Measurements from ENCODE around the gene AGBL4.

The AGBL4 gene

DNA sequence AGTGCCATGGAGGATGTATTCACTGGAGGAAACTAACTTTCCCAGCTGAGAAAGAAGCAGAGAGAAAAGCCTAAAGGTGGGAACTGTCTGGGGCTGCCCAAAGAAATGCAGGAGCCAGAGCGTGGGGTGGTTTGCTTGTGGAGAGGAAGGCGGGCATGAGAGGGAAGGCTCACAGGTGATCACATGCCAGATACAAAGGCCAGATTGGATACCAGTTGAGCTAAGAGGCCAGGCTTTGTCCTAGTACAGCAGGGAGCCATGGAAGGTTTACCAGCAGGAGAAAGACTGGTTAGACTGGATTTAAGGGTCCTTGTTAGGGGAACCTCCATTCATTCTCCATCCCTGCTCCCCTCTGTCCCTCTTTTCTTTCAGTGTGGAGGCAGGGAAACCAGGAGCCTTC, 1313.4 kb downstream of the AGBL4 start:
- no peak for DNase-seq

DNA sequence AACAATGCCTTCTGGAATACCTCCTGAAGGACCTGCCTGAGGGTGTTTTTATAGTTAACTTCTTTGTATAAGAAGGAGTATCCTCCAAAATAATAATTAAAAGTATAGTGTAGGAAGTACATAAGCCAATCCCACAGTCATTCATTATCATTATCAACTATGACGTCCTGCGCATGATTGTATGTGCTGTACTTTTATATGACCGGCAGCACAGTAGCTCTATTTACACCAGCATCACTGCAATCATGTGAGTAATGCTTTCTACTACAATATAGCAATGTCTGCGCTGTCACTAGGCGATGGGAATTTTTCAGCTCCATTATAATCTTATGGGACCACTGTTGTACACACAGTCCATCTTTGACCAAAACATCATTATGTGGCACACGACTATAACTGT, 1319.0 kb downstream of the AGBL4 start:
- no peak for DNase-seq

DNA sequence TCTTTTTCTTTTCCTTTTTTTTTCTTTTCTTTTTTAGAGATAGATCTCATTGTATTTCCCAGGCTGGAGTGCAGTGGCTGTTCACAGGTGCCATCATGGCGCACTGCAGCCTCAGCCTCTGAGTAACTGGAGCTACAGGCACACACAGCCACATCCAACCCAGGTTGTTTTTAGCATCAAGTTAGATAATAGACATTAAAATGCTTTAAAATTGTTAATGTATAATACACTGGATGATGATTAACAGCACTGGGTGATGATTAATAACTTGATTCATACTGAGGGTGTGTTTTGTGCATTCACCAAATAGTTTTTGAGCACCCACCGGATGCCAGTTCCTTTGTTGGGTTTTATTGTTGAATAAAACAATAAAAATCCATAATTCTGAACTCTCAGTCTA, 1322.3 kb downstream of the AGBL4 start:
- DNase-seq = no peak

DNA sequence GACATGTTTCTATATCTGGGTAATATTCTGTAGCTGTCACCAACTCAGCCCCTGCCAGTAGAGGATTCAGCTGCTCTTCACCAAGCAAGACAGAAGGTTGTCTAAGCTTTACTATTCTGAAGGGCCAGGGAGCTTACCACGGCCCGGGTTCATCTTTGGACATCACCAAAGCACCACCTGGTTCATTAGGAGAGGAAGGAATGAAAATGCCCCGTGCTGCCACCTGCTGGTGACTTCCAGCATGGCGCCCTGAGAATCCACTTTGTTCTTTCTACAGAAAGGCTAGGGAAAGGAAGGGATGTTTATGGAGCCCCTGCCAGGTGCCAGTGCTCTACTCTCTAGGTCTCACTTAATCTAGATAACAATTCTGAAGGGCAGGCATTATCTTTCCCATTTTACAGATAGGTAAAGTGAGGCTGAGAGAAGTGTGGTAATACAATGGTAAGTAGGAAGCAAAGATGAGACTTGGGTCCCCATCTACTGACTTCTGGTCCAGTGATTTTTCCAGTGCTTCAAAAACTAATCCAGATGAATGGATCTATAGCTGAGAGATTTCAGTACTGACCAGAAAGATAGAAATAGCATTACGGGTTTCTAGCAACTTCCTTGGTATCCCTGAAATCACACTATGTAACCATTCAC, 1326.6 kb downstream of the AGBL4 start:
- peak; percentile 6 to 26 for DNase-seq

DNA sequence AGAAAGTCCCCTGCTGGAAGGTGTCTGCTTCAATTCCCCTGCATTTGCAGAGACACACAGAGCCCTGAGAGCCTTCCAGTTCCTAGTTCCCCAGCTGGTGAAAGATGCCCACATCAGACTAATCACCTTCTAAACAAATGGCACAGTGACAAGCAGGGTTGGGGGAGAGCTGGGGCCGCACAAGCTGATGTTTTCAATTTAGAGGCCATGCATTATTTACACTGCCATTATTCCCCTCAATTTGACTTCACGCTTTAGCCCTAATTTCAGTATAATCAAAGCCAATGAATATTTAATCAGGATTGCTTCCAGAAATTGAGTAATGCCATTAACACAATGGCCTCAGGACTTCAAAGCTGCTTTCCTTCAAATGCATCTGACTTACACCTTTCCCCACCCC, 1328.6 kb downstream of the AGBL4 start:
- DNase-seq = no peak

DNA sequence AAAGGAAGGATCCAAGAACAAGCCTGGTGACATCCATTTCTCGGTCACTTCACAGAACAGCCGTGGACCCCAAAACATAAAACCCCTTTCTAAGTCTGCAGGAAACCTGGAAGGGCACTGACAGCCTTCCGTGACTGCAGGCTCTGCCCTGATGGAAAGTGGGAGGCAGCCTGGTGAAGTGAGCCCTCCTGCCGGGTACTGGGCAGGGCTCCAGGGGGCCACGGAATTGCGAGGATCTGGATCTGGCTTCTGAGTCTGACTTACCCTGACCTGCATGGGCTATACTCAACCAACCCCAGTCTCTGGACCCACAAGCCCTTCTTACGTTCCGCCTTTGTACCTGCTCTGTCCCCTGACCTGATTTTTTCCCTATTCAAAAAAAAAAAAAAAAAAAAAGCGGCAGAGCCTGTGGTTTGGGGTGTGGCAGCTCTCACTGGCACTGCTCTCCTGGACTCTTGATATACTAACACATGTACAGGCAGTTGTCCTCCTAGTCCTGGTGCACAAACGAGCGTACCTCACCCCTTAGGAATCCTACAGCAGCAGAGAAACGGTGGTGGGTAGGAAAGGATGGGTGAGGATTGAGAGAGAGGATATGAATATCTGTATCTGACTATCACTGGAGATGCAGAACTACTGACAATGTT, 1330.0 kb downstream of the AGBL4 start:
- no peak for DNase-seq

DNA sequence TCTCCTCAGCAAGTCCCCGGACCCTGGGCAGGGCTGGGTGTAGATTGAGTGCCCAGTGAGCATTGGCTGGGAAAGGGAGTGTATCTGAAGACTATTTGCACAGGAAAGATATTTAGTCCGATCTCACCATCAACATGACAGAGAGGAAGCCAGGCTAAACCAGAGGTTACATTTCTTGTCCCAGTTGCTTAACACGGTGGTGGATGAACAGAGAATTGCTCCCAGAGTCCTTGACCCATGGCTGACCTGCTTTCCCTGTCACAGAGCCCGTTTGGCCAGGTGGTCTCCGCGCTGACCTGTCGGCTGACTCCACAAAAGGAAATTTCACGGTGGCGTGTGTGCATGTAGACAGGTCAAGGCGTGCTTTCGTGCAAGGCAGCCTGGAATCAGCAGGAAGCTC, 1330.6 kb downstream of the AGBL4 start:
- no peak for DNase-seq

DNA sequence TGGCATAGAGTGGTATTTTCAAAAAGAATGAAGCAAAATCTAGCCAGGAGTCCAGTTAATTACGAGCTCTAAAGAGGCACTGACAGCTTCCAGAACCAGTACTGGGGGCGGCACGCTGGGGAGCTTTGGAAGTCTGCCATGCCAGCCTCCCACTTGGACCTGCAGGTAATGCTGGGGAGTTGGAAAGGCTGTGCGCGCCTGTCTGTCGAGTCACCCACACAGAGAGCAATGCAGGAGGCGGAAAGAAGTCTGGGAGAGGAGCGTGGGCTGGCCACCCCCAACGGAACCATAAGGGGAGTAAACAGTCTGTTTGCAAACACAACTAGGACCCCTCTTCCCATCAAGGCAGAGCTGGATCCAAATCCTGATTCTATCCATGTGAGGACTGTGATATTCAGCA, 1331.5 kb downstream of the AGBL4 start:
- no peak for DNase-seq

DNA sequence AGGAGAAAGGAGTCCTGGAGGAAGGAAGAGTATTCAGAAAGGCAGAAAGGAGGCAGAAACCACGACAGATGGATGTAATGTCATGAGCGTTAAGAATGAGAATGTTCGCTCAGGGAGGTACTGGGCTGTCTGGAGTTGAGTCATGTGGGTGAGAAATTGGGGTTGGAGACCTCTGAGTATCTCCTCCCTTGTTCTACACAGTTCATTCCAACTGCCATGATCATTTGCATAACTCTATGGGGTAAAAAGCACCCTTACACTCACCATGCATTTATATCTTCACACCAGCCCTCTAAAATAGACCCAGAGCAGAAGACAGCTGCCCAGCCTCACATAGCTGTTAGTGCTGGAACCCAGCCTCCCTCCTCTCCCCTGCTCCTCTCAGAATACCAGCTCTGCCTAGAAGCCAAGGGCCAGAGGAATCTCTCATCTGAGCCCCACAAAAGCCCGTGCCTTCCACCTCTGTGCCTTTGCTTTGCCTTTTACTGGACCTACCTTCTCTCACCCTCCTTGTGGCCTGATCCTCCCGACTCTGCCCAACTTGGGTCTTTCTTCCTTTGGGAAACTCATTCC, 1332.2 kb downstream of the AGBL4 start:
- DNase-seq = no peak

DNA sequence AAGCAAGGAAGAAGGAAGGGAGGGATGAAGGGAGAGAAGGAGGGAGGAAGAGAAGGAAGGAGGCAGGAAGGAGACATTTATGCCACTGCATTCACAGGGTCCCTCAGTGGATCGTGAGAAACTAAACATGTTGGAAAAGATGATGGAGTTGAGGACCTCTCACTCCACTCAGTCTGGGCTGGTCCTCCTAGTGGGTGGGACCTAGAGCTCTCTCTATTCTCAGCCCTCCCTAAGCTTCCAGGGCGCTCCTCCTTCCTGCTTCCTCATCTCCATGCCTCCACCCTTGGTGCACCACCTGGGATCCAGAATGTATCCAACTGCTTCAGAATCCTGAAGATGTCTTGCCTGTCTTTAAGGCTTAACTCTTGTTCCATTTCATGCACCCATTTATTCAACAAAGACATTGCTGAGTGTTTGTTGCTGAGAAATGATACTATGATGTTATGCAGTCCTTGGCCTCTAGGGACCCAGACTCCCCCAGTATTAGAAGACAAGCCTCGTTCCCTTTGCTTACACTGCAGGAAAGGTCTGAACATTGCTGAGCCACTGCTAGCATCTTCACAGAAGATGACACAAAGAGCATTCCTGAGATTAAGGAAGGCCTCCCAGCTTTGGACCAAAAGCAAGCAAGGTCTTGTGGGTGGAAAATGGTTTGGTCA, 1335.5 kb downstream of the AGBL4 start:
- no peak for DNase-seq

DNA sequence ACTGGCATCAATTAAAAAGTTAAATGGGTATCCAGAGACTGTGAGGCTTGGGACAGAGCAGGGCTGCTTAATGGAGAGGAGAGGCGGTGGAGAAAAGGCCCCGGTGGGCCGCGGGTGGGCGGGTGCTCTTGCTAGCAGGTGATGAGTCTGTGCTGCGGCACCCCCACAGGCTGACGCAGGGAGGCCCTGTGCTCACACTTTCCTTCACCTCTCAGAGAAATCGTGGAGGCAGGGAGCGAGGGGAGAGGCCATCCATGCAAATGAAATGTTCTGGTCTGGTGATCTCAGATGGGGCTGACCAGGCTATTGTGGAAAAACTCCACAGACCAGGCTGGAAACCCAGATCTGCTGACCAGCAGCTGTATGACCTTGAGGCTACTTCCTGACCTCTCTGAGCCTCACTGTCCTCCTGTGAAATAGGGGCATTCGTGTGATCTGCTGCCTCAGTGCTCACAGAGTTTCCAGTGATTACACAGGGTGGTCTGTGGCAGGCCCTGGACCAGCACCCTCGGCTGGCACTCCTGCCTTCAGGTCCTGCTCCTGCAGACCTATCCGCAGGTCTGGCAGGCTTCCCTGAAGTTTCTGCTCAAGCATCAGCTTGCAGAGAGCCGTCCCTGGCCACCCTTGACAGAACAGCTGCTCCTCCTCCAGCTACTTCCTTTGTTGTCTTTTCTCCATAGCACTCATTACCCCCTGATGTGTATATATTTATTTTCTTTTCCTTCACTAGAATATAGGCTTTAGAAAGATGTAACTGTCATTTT, 1336.3 kb downstream of the AGBL4 start:
- DNase-seq = no peak

DNA sequence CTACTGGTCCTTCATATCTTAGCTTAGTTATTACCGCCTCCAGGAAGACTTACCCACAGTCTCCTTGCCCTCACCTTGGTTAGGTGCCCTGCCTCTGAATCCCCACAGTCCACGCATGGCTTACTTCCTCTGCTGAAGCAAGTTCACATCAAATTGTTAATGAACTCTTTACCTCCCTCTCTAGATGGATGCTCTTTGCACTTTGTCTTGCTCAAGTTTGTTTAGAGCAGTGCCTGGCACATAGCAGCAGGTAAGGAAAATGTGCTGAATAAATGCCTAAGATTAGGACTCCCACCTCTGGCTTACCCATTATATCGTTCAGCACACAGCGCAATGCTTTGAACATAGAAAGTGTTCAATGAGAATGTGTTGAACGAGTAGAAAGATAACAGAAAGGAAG, 1337.6 kb downstream of the AGBL4 start:
- DNase-seq = no peak

DNA sequence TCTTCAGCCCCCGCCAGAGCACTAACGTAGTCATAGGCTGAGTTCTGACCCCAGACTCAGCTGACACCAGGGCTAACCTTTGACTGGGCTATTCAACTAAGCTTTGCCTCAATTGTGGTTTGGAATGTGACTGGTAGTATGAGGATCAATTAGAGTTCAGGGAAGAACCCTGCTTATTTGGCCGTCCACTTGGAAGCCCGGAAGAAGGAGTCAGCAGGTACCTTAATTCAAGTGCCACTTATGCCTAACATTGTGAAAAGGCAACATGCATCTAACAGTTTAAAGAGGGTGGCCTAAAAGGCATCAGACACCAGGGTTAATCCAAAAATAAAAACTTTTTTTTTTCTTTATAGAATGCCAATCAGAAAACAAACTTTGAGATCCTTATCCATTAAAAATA, 1339.4 kb downstream of the AGBL4 start:
- DNase-seq = no peak

DNA sequence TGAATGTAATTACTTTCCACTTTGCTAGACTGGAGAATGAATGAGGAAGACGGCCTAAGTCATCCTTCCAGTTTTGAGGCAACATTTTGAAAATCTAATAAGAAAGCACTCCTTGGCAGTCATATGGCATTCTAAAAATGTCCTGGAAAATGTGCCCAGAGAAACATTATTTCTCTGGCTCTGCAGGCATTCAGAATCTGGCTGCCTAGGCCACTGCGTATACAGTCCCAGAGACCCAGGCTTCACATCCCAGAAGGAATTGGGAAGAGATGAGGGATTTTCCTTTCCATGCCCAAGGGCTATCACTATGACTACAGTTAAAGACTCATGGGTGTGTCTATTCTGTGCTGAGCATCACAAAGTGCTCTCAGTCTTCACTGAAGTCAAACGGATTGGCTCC, 1339.9 kb downstream of the AGBL4 start:
- no peak for DNase-seq

DNA sequence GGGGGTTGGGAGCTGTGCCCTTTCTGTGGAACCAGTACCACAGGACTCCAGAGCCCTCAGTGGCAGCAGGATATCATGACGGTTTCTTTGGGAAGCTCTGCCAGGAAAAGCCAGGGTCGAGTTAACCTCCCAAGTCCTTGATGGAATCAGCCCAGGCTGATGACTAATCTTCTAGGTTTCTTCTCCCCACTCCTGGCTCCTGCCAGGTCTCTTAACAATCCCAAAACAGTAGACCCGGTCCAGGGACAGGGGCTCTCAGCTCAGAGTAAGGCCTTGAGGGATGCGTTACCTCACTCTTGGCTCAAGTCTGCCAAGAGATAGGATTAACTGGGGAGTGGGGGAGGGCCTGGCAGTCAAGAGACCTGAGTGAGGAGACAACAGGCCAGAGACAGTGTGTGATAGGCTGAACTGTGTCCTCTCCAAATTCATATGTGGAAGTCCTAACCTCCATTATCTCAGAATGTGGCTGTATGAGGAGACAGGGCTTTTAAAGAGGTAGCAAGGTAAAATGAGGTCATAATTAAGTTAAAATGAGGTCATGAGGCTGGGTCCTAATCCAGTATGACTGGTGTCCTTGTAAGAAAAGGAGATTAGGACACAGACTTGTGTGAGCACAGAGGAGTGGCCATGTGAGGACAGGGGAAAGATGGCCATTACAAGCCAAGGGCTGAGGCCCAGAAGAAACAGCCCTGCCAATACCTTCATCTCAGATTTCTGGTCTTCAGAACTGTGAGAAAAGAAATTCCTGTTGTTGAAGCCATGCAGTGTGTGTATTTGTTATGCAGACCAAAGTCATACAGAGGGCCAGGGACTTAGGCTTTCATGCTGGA, 1342.1 kb downstream of the AGBL4 start:
- no peak for DNase-seq

DNA sequence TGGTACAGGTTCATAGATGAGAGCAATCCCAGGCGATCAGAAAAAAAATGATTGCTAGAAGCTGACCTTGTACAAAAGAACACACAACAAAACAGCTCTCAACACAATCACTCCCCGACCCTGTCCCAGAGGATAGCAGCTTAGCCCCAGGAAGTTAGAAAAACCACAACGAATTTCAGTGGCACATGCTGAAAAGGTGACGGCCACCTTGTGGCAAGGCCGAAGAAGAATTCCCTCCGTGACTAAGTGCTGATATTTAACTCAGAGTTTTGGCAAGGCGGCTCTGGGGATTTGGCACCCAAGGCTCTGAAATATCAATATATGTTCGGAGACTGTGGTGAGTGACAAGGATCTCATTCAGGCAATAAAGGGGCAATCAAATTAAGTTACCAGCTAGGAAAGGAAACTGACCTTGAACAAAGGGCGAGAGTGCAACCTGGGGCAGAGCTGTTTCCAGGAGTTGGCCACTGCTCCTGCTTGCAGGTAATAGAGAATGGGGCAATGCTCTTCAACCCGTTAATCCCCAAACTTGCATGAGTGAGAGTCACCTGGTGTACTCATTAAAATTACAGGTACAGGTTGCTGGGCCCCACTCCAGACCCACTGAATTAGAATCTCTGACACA, 1343.2 kb downstream of the AGBL4 start:
- DNase-seq = no peak

DNA sequence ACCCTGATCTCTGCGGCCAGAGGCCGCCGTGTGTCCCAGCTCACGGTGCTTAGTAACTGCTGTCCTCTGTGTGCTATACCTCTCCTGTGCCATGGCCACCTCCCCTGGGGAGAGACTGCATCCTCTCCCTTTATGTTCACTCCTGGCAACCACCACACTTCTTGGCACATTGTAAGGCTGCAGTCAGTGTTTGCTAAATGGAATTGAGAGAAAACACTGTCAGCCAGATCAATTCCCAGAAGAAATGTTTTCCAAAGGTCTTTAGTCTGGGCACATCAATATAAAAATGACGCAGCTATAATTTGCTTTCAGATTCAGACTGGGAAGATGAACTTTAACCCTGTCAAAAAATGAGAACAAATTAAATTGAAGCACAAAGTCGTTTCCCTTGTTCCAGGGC, 1343.9 kb downstream of the AGBL4 start:
- no peak for DNase-seq

DNA sequence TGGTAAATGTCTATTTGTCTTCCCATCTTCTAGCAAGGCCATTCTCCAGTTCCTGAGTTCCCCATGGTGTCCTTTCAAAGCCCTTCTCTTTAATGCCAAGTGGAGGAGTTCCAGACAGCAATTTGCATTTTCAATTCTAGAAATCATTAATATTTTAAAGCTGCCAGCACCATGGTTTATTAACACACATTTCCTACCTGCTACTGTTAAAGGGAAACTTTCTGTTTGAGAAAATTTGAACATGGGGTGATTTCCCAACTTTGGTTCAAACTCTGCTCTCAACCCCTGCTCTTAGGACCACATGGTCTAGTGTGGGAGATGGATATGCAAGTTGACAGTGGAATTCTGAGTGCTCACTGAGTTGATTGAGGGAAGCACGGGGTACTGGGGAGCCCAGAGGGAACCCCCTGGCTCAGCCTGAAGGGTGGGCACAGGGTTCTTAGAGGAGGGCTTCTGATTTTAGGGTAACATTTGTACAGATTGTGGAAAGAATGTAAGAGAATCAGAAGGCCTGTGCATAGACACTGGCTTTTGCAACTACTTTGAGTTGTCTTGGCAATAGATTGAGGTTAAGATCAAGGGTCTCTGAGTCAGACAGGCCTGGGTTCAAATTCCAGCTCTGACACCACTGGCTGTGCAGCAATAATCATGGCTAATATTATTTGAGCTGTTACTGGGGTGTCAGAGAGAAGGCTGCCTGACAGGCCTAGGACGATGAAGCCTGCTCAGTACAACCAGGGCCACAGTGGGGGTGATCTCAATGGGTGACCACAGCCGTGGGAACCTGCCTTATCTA, 1344.8 kb downstream of the AGBL4 start:
- no peak for DNase-seq

DNA sequence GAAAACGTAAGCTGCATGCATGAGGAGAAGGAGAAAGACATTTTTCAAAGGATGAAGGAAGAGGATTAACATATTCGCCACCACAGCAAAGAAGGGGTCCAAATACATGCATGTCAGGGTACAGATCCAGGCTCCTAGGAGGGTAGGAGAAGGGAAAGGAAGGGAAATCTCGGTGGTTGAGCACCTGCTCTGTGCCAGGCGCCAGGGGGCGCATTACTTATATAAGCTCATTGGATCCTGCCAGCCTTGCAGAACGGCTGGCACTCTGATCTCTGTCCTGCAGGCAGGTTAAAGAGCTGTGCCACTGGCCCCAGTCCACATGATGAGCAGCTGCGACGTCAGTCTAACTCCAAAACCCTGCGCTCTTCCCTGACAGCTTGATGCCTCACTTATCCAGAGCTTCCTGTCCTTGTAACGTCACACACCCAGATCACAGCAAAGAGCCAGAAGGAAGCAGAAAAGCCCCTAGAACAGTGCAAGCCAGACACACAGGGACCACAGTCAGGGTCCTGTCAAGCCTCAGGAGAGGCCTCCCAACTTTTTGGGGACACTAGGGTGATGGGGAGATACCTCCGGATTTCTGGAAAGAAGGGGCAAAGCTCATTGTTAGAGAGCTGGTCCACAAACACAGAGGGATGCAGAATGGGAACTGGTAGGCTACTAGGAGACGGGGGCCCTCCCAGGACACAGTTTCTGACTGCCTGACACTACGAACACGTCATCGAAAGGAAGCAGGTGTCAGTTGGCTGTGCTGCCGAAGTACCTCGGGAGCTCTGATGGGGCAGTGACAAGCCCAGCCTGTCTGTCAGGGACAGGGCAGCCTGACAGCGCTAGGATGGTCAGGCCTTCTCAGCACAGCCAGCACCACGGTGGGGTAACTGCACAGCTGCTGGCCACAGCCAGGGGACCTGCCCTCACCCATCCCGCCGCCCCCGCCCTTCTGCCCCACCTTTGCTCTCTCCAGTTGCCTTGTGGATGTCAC, 1346.2 kb downstream of the AGBL4 start:
- peak; percentile 39 to 73 for DNase-seq

DNA sequence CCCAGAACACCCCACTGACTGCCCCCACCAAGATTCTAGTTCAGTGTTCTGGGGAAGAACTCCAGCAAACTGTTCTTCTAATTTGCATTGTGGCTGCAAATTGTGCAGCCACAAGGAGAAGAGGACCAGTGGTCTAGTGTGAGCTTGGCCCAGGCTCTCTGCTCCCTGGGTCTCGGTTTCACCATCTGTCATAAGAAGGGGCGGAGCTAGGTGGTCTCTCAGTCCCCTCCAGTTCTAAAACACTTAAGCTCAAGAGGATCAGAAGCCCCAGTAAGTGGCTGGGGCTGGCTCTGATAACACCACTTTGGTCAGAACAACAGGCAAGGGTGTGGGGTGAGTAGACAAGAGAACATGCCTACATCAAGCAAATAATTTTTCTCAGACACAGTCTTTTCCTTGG, 1346.9 kb downstream of the AGBL4 start:
- no peak for DNase-seq
